Bronchial epithelial cell (primary cell): Measurements from ENCODE around the gene MCTP2. TPM values are rescaled to one million over a fixed set of nuclear protein-coding genes. Genes with fewer than 3 reads are reported as not detected.
A peak's percentile ranks its signal among the peaks of the same experiment; 100 is the strongest.

Experiments used
- DNase-seq: peaks from one replicate; pipeline ENCODE4 v3.0.0-alpha.2; 2010; ENCODE audit warnings: low read depth
- FAIRE-seq: peaks from 2 replicates; lab custom pipeline; 2011; peaks lifted over from hg19 to GRCh38; lab: Jason Lieb, UNC
- H3K27me3 ChIP-seq: 2 replicates; pipeline ENCODE4 v1.5.1; 2011; ENCODE audit warnings: low read length; ENCODE audit not compliant: control insufficient read depth, insufficient read depth
- H3K36me3 ChIP-seq: 2 replicates; pipeline ENCODE4 v1.5.1; 2011; ENCODE audit warnings: low read length; ENCODE audit not compliant: control insufficient read depth, insufficient read depth
- H3K4me3 ChIP-seq: 2 replicates; pipeline ENCODE4 v1.5.1; 2011; ENCODE audit warnings: mild to moderate bottlenecking, low read depth, low read length, control low read depth
- total RNA-seq: library from RNA; depleted of rRNA; stranded (reverse); fragments of >200 nt; gene quantifications from 2 replicates; pipeline ENCODE4 v1.2.1, GENCODE V29; 2014
- TF ChIP-seq, protein P1 (sequence below): IDR thresholded peaks from 2 replicates; pipeline ENCODE4 v1.5.1; 2011; ENCODE audit warnings: mild to moderate bottlenecking, moderate library complexity, low read length, control low read depth, inconsistent platforms; ENCODE audit not compliant: insufficient read depth, severe bottlenecking

MCTP2 gene
- total RNA-seq, 1 donor from 2014 or later: 20.0 TPM

DNA sequence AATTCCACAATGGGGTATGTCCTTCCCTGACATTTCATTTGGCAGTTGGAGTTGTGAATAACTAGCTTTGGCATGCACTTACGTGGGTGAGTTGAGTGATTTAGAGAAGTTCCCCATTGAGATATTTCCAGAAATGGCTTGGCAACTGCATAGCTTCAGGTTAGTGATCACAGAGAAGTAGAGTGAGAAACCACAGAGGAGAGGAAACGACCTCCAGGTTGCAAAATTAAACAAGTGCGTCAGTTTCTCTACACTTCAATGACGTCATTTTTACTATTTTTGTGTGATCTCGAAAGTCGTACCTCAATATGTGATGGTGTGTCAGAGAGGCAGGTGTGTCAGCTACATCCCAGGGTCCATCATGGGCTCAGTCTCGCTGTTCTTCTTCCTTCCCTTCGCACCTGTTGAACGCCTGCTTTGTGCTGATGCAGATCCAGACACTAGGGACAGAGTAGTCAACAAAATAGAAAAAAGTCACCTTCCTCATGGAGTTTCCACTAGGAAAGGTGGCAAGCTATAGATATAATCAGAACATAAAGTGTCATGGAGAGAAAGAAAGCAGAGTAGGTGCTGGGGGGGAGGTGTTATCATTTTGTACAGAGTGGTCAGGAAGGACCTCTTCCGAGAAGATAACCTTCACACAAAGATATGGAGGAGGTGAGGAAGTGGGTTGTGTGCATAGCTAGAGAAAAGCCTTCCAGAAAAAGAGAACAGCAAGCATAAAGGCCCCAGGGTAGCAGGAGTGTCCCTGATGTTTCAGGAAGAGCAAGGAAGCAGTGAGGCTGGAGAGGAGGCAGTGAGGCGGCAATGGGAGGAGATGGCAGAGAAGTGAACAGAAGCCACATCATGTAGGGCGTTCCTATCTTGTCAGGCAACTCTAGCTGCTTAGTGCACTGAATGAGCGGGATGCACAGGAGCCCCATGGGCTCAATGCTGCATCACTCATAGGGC, 75.6 kb downstream of the MCTP2 start:
- TF ChIP-seq, protein P1, sequence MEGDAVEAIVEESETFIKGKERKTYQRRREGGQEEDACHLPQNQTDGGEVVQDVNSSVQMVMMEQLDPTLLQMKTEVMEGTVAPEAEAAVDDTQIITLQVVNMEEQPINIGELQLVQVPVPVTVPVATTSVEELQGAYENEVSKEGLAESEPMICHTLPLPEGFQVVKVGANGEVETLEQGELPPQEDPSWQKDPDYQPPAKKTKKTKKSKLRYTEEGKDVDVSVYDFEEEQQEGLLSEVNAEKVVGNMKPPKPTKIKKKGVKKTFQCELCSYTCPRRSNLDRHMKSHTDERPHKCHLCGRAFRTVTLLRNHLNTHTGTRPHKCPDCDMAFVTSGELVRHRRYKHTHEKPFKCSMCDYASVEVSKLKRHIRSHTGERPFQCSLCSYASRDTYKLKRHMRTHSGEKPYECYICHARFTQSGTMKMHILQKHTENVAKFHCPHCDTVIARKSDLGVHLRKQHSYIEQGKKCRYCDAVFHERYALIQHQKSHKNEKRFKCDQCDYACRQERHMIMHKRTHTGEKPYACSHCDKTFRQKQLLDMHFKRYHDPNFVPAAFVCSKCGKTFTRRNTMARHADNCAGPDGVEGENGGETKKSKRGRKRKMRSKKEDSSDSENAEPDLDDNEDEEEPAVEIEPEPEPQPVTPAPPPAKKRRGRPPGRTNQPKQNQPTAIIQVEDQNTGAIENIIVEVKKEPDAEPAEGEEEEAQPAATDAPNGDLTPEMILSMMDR: no peak
- H3K27me3 ChIP-seq: no peaks in the 10 kb centered on the region
- DNase-seq: peak; percentile 82
- H3K36me3 ChIP-seq: peaks cover 2% of the 10 kb centered on the region
- H3K4me3 ChIP-seq: no peak overlapping the region
- FAIRE-seq: no peak

DNA sequence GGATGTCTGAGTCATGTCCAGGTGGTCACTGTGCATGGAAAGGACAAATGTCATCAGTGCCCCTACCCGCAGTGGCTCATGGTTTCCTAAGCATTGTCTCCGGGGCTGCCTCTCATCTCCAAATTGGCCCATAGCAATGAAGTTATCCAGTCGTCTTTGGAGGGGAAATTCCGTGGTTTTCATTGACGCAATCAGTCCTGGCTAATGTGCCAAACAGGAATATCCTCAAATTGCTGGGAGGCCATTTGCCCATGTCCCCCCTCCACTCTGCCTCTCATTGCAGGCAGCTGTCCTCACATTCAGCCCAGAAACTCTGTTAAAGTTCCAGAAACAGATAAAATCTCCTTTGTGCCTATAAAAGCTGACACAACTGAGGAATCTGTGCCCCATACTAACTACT, 81.6 kb downstream of the MCTP2 start:
- H3K4me3 ChIP-seq: no peak overlapping the region
- FAIRE-seq (no peak), DNase-seq (no peak)
- no peaks in the 10 kb centered on the region for H3K27me3 ChIP-seq
- TF ChIP-seq, protein P1: no peak
- peaks cover 6% of the 10 kb centered on the region for H3K36me3 ChIP-seq

DNA sequence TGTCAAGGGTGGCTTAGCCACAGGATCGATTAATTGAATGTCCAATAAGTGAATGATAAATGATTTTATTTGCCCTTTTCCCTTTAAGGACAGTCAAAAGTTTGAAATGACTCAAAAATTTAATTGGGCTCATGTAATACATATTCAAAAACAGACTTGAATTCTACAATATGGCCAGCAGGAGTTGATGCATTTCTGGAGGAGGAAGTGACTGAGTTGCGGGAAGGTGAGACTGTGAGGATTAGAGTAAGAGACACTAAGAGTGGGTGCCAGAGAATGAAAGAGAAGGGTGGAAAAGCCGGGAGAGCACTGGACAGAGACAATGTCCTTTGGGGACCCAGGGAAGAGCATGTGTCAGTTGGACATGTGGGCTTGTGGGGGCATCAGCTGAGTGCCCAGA, 83.3 kb downstream of the MCTP2 start:
- Histone ChIP-seq H3K36me3 (peaks cover 3% of the 10 kb centered on the region), H3K4me3 (no peak overlapping the region), H3K27me3 (no peaks in the 10 kb centered on the region)
- TF ChIP-seq, protein P1: no peak
- no peak for DNase-seq
- no peak for FAIRE-seq

DNA sequence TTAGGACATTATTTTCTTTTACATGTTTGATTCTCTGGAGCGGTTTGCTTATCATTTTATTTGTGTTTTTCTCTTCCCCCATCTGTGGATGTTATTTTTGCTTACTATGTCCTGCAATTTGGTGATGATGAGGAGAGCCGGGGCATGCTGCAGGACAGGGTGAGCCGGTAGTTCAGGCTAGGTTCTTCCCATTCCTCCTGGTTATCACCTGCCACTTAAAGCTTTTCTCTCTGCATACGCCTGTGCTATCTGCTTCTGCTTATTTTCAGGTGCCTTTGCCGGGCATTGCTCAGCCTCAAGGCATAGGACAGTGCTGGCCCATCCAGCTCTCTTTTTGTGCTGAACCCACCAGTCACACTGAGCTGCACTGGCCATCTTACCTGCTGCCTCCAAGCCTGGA, 85.8 kb downstream of the MCTP2 start:
- Histone ChIP-seq H3K4me3 (no peak overlapping the region), H3K27me3 (no peaks in the 10 kb centered on the region), H3K36me3 (peaks cover 3% of the 10 kb centered on the region)
- no peak for FAIRE-seq
- TF ChIP-seq, protein P1: no peak
- no peak for DNase-seq

DNA sequence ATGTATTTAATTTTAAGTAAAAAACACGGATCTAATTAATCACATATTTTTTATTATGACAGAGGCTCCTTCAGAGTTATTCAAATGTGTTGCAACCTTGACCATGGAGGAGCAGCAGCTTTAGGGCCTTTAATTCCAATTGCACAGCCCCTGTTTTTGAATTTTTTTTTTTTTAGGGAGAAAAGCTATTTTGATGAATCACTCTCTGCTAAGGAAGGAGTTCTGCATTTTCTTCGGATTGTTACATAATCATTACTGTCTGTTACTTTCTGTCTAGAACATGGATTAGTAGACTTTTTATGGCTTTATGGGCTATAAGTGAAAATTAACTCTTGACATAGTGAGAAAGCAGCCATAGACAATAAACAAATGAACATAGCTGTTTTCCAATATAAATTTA, 90.8 kb downstream of the MCTP2 start:
- FAIRE-seq (no peak), DNase-seq (no peak)
- peaks cover 3% of the 10 kb centered on the region for H3K36me3 ChIP-seq
- H3K27me3 ChIP-seq: no peaks in the 10 kb centered on the region
- TF ChIP-seq, protein P1: no peak
- H3K4me3 ChIP-seq: no peak overlapping the region

DNA sequence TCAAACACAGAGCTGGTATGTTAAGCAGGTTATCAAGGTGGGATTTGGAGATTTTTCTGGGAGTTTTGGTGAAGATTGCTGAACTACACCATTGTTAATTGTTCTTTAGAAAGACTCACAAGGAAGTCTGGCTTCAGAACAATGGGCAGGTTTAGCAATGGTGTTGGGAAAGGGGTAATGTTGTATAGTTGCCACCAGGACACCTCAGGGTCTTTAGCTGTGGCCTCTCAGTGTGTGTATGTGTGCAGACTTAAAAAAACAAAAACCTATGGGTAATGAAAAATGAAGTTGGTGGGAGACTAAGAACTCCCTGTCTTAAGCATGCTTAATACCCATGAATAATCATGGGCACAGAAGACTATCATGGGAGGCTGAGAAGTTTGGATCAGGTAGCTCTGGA, 91.7 kb downstream of the MCTP2 start:
- H3K36me3 ChIP-seq: no peaks in the 10 kb centered on the region
- TF ChIP-seq, protein P1: no peak
- H3K4me3 ChIP-seq: no peak overlapping the region
- H3K27me3 ChIP-seq: no peaks in the 10 kb centered on the region
- DNase-seq: no peak
- FAIRE-seq: no peak
